HG02981 (cell line): Measurements from ENCODE around the gene GID4.

ENCODE experiments used
- ATAC-seq: cut with Tn5 transposase; IDR thresholded peaks from one replicate; pipeline ENCODE4 v1.9.1; 2021; ENCODE audit warnings: mild to moderate bottlenecking, moderate library complexity; ENCODE audit not compliant: unreplicated experiment

The GID4 gene

DNA sequence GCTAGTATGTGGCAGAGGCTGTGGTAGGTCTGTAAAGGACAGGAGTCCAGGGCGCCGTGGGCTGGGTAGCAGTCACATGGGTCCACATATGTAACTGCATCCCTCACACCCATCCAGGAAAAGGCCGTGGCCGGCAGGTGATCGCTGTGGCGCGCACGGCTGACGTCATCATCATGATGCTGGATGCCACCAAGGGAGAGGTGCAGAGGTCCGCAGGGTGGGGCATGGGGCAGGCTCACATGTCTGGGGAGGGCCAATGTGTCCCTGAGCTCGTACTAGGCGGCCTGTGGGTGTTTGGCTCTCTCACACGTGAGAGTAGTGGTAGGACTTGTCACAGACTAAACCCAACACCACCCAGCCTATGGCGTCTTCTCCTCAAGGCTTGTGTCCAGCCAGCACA is 60.3 kb downstream of the GID4 start:
- ATAC-seq = no peak

- no peak for ATAC-seq
Measured at GRCh38 chr17:18100616-18101015, 61.4 kb downstream of the GID4 start.

DNA sequence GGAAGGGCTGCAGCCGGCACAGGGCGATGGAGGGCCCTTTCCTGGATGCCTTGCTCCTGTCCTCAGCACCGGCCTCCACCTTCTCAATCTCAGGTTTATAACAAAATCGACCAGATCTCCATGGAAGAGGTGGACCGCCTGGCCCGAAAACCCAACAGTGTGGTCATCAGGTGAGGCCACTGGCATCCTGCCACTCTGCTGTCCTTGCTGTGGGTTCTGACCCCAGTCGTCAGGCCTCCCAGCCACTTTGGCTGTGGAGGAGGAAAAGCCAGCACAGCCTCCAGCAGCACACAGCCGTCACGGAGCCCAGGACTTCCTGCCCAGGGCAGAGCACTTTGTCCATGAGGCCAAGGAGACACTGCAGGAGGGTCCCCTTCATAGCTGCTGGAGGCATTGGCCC is 62.6 kb downstream of the GID4 start:
- no peak for ATAC-seq

GRCh38 chr17:18102640-18103039 is 63.4 kb downstream of the GID4 start:
- ATAC-seq = no peak

DNA sequence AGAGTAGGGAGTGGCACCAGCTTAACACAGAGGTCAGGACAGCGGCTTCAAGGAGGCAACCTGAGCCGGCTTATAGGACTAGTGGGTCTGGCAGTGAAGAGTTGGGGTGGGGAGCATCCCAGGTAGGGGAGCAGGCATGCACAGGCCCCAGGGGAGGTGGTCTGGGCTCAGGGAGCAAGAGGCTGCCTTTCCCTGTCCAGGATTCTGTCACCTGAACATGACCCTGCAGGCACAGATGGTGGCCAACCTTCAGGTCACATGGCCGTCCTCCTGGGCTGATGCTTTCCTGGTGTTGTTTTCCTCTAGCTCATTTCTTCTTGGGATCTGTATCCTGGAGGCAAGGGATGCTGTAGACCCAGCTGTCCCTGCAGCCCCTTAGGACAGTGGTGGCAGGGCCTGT is 65.8 kb downstream of the GID4 start:
- no peak for ATAC-seq

DNA sequence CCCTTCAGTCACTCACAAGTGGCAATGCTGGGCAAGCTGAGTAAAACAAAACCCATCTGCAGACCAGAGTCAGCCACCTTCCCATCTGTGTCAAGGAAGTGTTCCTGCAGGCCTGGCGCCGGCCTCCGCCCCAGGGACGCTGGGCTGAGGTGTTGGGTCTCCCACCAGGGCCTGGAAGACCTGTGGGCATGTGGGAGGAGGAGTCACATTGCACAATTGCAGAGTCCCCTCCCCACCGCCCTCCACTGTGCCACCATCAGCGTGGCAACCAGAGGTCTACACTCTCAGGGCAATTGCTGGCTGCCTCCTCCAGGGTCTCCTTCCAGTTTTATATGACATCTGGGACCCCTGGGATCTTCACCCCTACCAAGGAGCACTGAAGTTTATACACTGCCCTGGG is 66.4 kb downstream of the GID4 start:
- no peak for ATAC-seq

DNA sequence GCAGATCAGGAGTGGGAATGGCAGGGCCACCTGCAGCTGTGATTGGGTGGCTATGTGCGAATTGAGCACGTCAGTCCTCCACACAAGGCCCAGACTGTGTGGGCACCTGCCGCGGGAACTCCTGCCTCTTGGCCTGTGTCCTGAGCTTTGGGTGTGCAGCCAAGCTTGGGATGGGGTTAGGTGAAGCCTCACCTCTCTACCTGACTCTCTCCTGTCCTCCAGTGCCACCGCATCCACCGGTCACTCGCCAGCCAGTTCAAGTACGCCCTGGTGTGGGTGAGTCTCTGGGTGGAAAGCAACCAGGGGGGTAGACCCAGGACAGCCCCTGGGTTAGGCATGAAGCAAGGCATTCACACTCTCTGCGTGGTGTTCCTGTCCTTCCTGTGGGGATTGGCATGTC is 67.0 kb downstream of the GID4 start:
- no peak for ATAC-seq

DNA sequence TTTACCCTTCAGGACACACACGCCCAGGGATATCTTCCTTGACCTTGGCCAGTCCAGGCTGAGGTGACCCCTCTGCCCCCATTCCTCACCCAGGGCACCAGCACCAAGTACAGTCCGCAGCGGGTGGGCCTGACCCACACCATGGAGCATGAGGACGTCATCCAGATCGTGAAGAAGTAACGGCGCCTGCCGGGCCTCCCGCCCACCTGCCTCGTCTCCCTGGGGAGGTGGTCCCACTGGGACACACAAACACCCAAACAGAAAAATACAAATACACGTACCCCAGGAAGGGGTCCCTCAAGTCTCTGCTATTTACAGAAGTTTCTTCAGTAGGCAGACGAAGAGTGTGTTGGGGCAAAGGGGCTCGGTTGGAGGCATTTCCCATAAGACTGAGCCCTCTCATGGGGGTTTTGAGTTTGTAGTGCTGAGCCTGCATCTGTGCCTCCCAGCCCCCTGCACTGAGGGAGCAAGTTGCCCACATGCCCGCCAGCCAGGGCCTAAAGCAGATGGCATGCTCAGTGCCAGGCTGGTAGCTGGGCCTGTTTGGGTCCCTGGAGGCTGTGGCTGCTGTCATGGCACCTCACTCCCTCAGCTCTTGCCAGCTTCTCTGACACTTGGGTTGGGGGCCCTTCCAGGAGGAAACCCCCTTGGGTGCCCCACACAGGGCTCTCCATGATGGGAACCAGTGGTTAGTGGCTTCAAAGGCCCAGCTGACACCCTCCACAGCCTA is 68.0 kb downstream of the GID4 start:
- ATAC-seq = no peak

- ATAC-seq = no peak
Measured at GRCh38 chr17:18107971-18108370, 68.8 kb downstream of the GID4 start.

DNA sequence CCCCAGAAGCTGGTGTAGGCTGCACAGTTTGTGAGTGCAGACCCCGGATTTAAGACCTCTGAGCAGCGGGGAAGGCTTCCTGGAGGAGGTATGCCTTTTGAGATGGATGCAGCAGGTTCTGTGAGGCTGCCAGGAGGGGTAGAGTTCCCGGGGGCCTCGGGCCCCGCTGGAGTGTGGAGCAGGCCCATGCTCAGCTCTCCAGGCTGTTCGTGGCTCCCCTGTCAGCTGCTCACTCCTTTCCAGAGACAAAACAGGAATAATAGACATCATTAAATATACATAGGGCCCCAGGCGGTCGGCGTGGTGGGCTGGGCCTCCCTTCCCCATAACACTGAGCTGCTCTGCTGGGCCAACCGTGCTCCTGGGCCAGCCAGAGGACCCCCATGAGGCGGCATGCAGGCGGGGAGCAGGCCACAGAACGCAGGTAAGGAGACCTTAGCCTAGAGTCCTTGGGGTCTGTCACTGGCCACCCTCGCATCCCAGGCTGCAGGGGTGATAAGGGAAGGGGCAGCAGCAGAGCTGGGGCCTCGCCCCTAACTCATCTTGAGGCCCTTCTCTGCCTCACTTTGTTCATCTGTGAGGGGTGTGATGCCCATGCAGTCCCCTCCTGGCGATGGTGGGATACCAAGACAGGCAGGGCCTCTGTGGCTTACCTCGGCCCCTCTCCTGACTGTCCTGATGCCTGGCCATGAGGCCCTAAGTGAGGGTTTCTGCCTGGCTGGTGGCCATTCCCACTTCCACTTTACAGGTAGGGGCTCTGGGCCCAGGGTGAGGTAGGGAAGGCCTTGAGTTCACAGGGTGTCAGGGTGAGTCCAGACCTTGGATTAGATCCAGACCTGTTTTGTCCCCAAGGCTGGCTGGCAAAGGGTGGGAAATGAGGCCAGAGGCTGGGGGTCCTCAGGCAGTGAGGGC is 69.4 kb downstream of the GID4 start, which contains the start of gene MYO15A:
Gene MYO15A, plus strand, starts transcription at position 356 of the 912 bp plus-strand sequence. CDS start 10,045 bp downstream, outside the sequence.
- no peak for ATAC-seq

DNA sequence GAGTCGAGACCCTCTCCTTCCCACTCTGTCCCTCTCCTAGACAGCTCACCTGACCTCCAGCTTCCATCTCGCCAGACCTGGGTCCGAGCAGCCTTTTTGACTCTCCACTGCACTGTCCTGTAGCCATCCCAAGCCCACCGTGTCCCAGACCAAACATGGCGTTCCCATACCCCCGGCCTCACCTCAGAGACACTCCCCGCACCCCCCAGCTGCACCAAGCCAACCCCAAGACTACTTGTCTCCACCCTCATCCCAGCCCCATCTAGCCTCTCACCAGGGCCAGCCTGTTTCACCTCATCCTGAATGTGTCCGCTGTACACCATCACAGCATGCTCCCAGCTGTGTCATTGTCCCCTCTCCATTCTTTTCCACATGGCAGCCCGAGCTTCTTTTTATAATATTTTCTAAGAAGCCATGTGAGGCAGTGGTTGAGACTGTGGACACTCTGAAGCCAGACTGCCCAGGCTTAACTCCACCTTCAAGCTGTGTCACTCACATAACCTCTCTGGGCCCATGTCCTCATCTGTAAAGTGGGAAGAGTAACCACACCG is 70.8 kb downstream of the GID4 start:
- no peak for ATAC-seq

- ATAC-seq = no peak
Measured at GRCh38 chr17:18110636-18111145, 71.5 kb downstream of the GID4 start.

GRCh38 chr17:18111330-18111971 is 72.2 kb downstream of the GID4 start:
- ATAC-seq = no peak

DNA sequence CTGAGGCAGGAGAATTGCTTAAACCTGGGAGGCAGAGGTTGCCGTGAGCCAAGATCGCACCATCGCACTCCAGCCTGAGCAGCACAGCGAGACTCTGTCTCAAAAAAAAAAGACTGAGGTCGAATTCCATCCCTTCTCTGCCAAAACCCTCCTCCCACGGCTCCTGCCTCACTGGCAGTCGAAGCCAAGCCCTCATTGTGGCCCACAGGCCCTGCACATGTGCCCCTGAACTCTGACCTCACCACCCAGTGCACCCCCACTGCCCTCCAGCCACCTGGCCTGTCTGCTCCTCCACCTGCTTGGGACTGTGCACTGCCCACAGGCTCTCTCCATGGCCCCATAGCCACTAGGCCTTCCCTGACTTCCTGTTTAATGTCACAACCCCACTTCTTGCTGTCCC is 76.3 kb downstream of the GID4 start:
- no peak for ATAC-seq

DNA sequence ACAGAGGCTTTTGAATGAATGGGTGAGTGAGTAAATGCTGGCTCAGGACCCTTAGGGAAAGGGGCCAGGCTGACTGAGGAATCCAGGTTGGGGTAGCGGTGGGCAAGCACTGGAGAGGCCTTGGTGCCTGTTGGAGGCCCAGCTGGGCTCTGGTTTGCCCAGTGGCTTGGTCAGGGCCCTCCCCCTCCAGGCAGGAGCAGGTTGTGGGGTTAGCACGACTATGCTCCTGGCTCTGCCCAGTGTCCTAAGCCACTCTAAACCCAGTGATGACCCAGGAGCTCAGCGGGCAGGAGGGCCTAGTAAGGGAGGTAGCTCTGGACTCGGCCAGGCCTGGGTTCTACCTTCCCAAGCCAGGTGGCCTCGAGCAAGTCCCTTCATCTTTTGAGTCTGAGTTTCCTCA is 76.9 kb downstream of the GID4 start:
- no peak for ATAC-seq

DNA sequence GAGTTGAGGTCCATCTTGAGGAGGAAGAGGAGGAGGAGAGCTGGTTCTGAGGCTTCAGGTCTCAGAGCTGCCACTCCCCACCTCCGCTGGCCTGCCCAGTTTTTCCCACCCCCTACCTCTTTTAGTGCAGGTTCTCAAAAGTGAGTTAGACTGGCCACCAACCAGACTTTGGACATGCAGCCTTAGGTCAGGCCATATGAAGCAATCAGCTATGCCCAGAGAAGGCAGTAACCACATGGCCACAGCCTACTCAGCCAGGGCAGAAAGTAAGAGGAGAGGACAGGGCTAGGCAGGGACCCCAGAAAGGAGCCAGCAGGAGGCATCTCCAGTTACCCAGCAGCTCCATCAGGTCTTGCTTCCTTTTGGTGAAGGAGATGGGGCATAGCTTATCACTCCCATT is 78.3 kb downstream of the GID4 start:
- ATAC-seq = no peak
